NCI-H510A (cell line): Measurements from ENCODE around the gene CD5L.

Experiments used
- DNase-seq: peaks from one replicate; lab custom pipeline; 2025; lab: John Stamatoyannopoulos, UW

The CD5L gene

DNA sequence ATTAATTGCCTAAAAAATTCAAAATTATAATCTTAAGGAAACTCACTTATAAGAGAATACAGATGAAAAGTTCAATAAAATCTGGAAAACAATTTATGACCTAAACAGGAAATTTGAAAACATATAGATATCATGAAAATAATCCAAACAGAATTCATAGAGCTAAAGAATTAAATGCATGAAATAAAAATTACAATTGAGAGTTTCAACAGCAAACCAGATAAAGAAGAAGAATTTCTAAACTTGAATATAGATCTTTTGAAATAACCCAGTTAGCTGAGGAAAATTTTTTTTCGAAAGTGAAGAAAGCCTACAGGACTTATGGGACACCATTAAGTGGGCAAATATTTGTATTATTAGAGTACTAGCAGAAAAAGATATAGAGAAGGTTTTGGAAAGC is 28.3 kb downstream of the CD5L start:
- no peak for DNase-seq

DNA sequence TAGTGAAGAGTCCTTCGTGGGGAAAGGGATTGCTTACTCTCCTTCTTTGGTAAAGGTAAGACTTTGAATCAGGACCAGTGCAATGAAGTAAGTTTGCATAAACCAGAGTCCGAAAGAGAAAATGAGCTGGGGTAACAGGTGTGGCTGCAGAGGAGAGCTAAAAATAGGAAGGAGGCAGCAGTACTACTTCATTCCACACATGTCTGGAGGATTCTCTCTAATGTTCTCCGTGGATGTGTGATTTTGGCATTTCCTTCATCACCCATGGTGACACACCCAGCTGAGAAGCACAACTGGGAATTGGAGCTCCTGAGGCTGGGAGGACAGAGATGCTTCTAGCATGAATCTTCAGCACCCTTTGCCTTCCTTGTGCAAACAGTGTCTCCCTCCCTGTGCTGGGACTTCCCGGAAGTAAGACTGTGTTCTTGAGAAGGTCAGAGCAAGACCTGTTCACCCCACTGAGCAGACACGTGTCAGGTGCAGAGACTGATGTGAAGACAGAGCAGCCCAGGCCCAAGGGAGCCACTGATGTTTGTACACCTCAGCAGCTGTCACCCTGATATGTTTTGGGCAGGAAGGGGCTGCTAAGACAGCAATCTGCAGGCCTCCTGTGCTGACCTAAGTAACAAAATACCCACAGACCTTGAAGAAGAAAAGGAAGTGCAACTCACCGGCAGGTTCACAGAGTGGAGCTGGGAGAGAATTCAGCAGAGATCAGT is 35.0 kb downstream of the CD5L start:
- DNase-seq, result no peak

DNA sequence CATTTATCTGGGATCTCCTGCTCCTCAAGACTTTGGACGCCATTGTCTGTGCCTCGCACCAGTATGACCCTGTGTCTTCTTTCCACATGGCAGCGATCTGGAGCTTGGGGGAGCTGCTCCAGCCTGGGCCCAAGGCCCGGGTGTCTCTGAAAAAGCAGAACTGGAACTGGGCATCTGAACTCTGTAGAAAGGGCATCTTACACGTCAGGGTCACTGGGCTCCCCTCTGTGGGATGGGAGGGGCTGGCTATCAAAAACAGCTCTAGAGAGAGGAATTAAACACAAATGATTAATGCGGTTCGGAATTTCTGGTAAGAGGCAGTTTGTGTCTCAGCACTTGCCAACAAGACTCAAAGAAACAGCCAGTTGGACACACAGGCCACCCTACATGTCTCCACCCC is 37.8 kb downstream of the CD5L start:
- DNase-seq, result no peak

DNA sequence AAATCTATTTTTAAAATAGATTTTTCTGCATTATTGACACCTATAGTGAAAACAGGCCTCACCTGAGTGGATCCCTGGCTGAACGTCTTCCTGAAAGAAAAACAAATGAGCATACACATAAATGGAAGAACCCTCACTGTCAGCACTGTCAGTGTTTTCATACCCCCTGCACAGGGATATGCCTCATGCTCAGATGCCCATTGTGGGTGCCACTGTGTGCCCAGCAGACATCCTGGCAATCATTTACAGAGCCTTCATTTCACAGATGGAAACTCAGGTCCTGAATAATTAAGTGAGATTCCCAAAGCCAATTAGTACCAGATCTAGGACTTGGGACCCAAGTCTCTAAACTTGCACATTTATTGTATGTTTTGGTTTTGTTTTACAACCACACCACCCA is 41.6 kb downstream of the CD5L start:
- no peak for DNase-seq

DNA sequence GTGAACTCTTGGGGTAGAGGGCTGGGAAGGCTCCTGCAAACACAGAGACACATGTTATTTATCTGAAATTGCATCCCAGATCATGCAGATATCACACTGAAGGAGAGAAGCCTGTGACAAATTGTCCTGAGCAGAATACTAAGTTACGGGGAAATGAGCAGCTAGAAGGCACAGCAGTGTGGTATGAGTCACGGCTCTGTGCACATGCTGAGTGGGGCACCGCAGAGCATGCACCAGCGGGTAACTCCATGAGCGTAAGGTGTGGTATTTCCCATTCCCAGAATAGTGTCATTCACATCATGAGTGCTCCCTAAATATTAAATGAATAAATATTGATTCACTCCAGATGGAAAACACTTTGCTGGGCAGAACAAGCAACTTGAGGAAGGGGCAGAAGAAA is 43.4 kb downstream of the CD5L start:
- no peak for DNase-seq

DNA sequence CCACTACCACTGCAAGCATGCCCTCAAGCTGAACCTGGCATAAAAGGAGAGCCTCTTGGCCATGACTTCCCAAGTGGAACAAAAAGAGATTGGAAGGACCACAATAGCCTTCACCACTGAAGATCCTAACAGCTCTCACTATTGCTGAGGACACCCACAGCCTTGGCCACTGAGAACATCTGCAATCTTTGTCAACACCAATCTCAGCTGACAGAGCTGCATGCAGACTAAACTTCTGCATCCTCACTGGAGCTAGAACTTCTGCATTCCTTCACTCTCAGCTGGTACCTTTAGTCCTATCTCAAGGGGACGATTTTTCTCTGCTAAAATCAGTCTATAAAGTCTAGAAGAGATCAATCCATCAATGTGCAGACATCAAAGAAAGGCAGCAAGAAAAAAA is 56.4 kb downstream of the CD5L start:
- DNase-seq, result no peak

DNA sequence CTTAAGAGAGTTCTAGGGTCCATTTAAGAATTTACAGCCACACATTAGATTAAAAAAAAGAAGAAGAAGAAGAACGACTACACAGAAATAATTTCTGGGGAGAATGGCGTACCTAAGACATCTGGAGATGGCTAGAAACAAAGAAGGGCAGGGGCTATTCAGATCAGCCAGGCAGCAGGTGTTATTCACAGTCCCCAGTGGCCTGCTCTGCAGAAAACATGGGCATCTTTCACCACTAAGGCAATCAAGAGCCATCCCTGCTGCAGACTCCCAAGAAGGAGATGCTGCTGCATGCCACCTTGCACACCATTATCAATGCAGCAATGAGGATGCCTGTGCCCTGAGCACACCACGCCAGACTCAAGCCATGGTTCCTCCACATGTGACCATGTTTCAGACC is 56.8 kb downstream of the CD5L start:
- DNase-seq, result no peak

DNA sequence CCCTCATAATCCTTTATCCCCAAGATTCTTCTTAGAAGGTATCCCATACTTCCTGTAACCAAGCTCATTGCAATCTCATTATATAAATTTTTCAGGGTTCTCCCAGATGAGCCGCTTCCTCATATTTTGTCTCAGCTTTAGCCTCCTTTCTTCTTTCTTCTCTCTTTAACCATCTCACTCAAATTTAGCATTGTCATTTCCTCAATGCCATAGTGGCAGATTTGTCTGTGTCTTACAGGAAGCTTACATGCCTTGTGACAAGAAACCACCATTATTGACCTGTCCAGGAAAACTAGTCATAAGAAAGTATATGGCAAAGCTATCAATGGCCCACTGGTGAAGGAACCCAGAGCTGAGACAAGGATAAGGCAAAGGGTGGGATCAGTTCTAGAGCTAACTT is 58.7 kb downstream of the CD5L start:
- DNase-seq, result no peak

DNA sequence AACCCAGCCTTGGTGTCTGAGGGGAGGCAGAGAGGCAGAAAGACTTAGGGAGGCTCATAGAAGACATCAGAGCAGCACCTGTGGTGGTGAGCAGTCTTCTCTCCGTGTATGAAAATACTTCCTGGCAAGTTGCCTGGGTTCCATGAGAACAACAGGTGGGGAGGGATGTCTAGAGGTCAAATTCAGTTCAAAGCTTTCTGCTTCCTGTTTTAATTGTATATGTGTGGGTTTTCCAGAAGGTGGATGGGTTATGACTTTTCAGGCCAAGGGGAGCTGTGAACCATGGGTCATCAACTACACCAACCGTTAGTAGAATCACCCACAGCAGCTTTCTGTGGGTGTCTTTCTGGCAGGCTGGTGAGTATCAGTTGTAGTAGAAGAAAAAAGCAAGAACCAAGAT is 60.6 kb downstream of the CD5L start:
- DNase-seq, result no peak
